ENCODE data around the gene IL31RA. TPM values are rescaled to one million over a fixed set of nuclear protein-coding genes. Genes with fewer than 3 reads are reported as not detected.

The IL31RA gene
- total RNA-seq, 1 experiment from 2014 or later: 6.9 TPM

DNA sequence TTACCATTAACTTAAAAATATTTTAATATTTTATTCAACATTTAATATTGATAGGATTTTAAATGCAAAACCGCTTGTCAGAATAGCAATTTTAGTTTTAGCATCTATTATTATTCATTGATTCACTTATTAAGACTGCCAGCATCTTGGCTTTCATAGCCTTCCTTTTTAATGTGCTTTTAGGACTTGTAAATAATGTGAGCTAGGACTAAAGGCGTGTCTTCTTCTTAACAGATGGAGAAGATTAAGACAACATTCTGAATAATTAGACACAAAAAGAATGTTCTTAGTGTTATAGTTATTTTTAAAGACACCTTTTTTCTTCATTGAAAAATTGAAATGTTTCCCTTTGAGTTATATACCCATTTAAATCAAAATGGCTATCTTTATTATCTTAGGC, 6.9 kb downstream of the IL31RA start:
- no peak for DNase-seq (ENCODE audit: low read depth)

DNA sequence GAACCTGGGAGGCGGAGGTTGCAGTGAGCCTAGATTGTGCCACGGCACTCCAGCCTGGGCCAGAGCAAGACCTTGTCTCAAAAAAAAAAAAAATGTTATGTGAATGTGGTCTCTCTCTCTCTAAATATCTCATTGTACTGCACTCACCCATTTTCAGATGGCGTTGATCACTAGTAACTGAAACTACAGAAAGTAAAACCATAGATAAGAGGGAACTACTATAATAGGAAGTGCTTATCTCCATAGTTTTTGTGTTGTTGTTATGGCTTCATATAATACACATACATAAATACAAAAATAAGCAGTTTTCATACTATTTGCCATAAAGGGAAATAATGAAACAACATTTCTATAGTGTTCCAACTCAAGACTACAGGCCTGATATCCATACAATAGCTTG, 9.1 kb downstream of the IL31RA start:
- DNase-seq (ENCODE audit: low read depth): no peak

- DNase-seq (ENCODE audit: low read depth): no peak
Observed at GRCh38 chr5:55860709-55861108, 9.6 kb downstream of the IL31RA start.

- no peak for DNase-seq (ENCODE audit: low read depth)
Observed at GRCh38 chr5:55864606-55865541, 13.7 kb downstream of the IL31RA start.

DNA sequence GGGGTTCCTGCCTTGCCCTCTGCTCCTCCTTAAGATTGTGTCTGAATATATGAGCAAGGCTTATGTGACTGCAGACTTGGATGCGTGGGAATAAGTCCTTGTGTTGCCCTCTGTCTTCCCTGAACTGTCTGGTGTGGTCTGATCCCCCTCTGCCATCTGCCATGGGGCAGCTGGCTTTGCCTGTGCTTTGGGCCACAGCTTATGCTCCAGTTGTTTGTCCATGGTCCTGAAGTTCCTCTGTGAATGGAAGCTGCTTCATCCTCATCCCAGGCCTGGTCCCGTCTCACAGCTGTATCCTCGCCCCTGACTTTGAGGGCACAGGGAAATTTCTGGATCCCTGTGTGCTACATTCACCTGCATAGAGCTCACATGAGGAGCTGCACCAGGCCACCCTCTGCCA, 14.7 kb downstream of the IL31RA start:
- DNase-seq (ENCODE audit: low read depth): no peak

DNA sequence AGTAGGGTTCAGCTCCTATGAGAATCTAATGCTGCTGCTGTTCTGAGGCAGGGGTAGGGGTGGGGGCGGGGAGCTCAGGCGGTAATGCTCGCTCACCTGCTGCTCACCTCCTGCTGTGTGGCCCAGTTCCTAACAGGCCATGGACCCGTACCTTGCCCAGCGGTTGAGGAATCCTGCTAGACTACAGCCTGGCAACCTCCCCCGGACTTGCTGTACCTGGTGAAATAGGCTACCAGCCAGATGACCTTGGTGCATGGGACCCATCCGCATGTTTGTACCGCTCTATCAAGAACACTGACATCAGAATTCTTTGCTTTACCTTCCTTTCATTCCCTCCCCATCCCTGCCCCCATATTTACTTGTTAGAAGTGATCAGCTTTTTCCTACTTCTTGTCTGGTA, 15.3 kb downstream of the IL31RA start:
- no peak for DNase-seq (ENCODE audit: low read depth)

- DNase-seq (ENCODE audit: low read depth): no peak
Observed at GRCh38 chr5:55866934-55867333, 15.8 kb downstream of the IL31RA start.

- peak; percentile 100 for DNase-seq (ENCODE audit: low read depth)
Observed at GRCh38 chr5:55868846-55869245, 17.7 kb downstream of the IL31RA start.

- DNase-seq (ENCODE audit: low read depth): no peak
Observed at GRCh38 chr5:55869847-55870246, 18.7 kb downstream of the IL31RA start.

- DNase-seq (ENCODE audit: low read depth): no peak
Observed at GRCh38 chr5:55873234-55873633, 22.1 kb downstream of the IL31RA start.

DNA sequence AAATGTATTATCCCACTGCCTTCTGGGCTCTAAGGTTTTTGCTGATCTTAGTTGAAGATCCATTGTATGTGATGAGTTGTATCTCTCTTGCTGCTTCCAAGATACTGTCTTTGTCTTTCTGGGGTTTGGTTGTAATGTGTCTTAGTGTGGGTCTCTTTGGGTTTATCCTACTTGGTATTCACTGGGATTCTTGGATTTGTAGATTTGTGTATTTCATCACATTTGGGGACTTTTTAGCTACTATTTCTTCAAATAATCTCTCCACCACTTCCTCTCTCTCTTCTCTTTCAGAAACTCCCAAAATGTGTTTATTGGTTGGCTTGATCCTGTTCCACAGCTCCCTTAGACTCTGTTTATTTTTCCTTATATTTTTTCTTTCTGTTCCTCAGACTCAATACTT, 26.5 kb downstream of the IL31RA start:
- DNase-seq (ENCODE audit: low read depth): no peak

- DNase-seq (ENCODE audit: low read depth): no peak
Observed at GRCh38 chr5:55880453-55880852, 29.3 kb downstream of the IL31RA start.

GRCh38 chr5:55885359-55885758, 34.2 kb downstream of the IL31RA start:
- DNase-seq (ENCODE audit: low read depth): no peak

- no peak for DNase-seq (ENCODE audit: low read depth)
Observed at GRCh38 chr5:55888205-55888604, 37.0 kb downstream of the IL31RA start.

DNA sequence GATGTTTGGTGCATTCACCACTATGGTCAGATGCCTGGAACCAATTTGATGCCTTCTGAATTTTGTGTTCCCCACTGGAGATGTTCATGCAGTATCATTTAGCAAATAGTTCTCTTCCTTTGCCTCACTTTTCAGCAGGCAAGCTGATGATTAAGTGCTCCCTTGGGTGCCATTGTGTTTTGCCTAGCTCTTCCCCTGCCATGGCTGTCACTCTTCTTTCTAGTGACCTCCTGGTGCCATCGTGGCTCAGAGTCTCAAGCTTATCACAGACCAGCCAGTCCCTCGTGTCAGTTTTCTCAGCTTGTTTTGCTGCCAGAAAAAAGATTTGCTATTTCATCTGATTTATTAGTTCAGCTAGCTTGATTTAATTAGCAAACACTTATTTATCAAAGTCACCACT, 41.3 kb downstream of the IL31RA start:
- DNase-seq (ENCODE audit: low read depth): no peak

DNA sequence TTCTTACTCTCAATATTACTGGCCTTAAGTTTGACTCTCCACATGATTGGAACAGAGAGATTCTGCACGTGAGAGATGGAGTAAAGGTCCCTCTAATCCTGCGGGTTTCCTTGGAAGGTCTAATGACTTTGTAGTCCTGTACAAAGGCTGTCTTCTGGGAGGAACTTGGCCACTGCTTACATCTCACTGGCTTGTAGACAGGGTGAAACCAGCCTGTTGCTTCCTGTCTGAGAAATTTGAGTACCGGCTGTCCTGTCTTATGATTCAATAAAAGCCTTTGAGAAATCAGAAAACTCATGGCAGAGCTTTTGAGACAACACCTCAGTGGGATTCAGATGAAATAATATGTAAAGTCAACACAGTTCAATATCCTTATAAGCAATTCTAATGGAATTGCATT, 43.0 kb downstream of the IL31RA start:
- DNase-seq (ENCODE audit: low read depth): peak; percentile 7

DNA sequence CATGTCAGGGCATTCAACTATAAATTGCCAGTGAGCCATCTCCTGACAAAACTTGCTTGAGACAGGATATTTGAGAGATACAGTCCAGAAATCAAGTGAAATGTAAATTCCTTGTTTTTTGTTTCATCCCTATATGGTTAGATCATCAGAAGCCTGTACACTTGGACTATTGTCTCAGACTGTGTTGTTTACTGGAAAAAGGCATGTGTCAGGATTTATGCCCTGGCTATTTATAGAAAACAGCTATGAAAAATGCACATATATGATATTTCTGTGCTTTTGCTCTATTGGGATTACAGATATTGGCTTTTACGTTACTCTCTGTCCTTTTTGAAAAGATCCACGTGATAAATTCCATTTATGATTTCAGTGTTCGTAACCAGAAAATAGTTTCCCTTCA, 44.2 kb downstream of the IL31RA start:
- no peak for DNase-seq (ENCODE audit: low read depth)

DNA sequence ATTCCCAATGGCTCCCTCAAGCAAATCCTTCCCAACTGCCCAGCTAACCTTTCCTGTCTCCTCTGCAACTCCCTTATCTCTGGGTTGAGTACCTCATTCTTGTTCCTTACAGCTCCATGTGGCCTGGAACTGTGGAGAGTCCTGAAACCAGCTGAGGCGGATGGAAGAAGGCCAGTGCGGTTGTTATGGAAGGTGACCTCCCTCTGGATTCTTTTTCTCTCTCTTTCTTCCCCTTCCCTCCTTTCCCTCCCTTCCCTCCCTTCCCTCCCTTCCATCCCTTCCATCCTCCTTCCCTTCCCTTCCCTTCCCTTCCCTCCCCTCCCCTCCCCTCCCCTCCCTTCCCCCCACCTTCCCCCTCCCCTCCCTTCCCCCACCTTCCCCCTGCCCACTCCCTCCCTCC, 45.1 kb downstream of the IL31RA start:
- no peak for DNase-seq (ENCODE audit: low read depth)

GRCh38 chr5:55896663-55897062, 45.5 kb downstream of the IL31RA start:
- DNase-seq (ENCODE audit: low read depth): no peak

GRCh38 chr5:55897206-55897894, 46.2 kb downstream of the IL31RA start:
- no peak for DNase-seq (ENCODE audit: low read depth)

- DNase-seq (ENCODE audit: low read depth): no peak
Observed at GRCh38 chr5:55897905-55898304, 46.7 kb downstream of the IL31RA start.

DNA sequence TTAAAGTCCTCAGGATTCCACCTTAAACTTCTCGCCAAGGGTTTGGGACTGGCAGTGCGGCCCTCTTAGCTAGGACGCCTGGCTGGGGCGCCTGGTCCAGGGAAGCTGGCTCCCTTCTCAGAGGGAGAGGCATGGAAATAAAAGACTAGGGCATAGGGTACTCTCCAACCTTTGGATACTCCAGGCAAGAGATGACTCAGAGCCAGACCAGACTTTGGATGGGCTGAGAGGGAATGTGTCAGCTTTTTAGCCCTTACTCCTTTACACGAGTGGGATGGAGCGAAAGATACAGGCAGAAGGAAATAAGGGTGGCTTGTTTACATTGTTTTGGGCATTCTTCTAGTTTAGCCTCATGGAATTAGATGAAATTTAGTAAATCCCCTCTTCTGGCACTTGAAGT, 48.2 kb downstream of the IL31RA start:
- peak; percentile 52 for DNase-seq (ENCODE audit: low read depth)

DNA sequence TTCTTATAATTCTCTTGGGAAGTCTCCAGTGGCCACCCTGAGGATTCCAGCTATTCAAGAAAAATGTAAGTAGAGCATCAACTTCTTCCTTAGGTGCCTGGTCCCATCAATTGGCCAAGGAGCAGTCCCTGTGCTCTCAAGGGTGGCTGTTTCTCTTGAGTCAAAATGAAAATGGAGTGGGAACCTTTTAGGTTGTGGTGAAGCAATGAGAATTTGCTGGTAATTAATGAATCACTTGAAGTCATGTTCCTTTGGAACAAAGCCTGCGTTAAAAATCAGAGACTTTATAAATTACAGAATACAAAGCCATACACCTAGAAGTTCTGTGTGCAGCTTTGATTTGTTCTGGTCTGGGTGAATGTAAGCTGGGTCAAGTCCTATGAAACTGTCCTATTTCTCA, 48.9 kb downstream of the IL31RA start:
- no peak for DNase-seq (ENCODE audit: low read depth)
